Endothelial cell of umbilical vein (primary cell): ENCODE results near the gene SENP8. TPM values are rescaled to one million over a fixed set of nuclear protein-coding genes. Genes with fewer than 3 reads are reported as not detected.

Experiments
- BruUV-seq: library from RNA; stranded (reverse); fragments of 400-500 nt; replicated peaks from 2 replicates; lab custom pipeline; 2021; lab: Mats Ljungman, UMichigan
- CTCF ChIA-PET: fragments of 300-600, 350-600 bp; sonication (Branson Sonifier 250); formaldehyde crosslinking; loops from one replicate; lab custom pipeline; 2021; ENCODE audit warnings: antibody characterized with exemption, inconsistent platforms; lab: Charles Lee
- POLR2A ChIA-PET: fragments of 300-600, 350-600 bp; sonication (Branson Sonifier 250); formaldehyde crosslinking; loops from one replicate; lab custom pipeline; 2021; ENCODE audit warnings: antibody characterized with exemption, inconsistent platforms; lab: Charles Lee
- DNase-seq: peaks from one replicate; pipeline ENCODE4 v3.0.0-alpha.2; 2011; ENCODE audit warnings: low read depth, low spot score
- FAIRE-seq: peaks from 2 replicates; lab custom pipeline; 2011; peaks lifted over from hg19 to GRCh38; lab: Jason Lieb, UNC
- H2AFZ ChIP-seq: 2 replicates; pipeline ENCODE4 v1.6.0; 2012; ENCODE audit warnings: low read depth, low read length, control low read depth, inconsistent platforms
- H3K27ac ChIP-seq: 2 replicates; pipeline ENCODE4 v1.5.1; 2011; ENCODE audit warnings: low read depth, mild to moderate bottlenecking, control low read depth, low read length, moderate library complexity; ENCODE audit not compliant: insufficient read depth
- H3K27me3 ChIP-seq, 2 experiments: 2 replicates each; pipeline versions ENCODE4 v1.6.0 to v1.6.1; 2011; ENCODE audit warnings: low read length in 2 of 2, mixed read lengths in 1 of 2; ENCODE audit not compliant: control insufficient read depth in 2 of 2, insufficient read depth in 2 of 2
- H3K36me3 ChIP-seq, 2 experiments: 2 replicates in 1 of 2; 3 replicates in 1 of 2; pipeline ENCODE4 v1.5.1; 2011; ENCODE audit warnings: low read length in 2 of 2, mild to moderate bottlenecking in 1 of 2, moderate library complexity in 1 of 2; ENCODE audit not compliant: control insufficient read depth in 2 of 2, insufficient read depth in 2 of 2; ENCODE audit errors: extremely low read depth in 1 of 2
- H3K4me1 ChIP-seq: 3 replicates; pipeline ENCODE4 v1.5.1; 2011; ENCODE audit warnings: mild to moderate bottlenecking, low read length; ENCODE audit not compliant: control insufficient read depth, insufficient read depth; ENCODE audit errors: extremely low read depth
- H3K4me2 ChIP-seq: 2 replicates; pipeline ENCODE4 v1.6.1; 2011; ENCODE audit warnings: low read length, control low read depth, mixed read lengths; ENCODE audit not compliant: insufficient read depth
- H3K4me3 ChIP-seq, 3 experiments: fragments of 200-600 bp in 1 of 3; sonication (generic), shearing (Covaris generic) in 1 of 3; replicated peaks in 1 of 3; 2 replicates each; pipeline ENCODE4 v1.5.1; 2011 to 2016; ENCODE audit warnings: control low read depth in 3 of 3, low read length in 3 of 3, mild to moderate bottlenecking in 2 of 3, inconsistent platforms in 1 of 3, low read depth in 1 of 3, moderate library complexity in 1 of 3; ENCODE audit not compliant: insufficient read depth in 1 of 3
- H3K79me2 ChIP-seq: 2 replicates; pipeline ENCODE4 v1.6.0; 2012; ENCODE audit warnings: low read length, inconsistent platforms; ENCODE audit not compliant: control insufficient read depth, insufficient read depth
- H3K9ac ChIP-seq: replicated peaks from 2 replicates; pipeline ENCODE3; 2011; ENCODE audit warnings: low read length, control low read depth; ENCODE audit not compliant: insufficient read depth; ENCODE audit errors: extremely low read depth
- H3K9me1 ChIP-seq: replicated peaks from 3 replicates; pipeline ENCODE4 v1.6.0; 2011; ENCODE audit warnings: mild to moderate bottlenecking, low read length; ENCODE audit not compliant: control insufficient read depth, insufficient read depth; ENCODE audit errors: extremely low read depth
- H3K9me3 ChIP-seq: replicated peaks from 2 replicates; pipeline ENCODE4 v1.5.1; 2012; ENCODE audit warnings: low read length, inconsistent platforms; ENCODE audit not compliant: control insufficient read depth, insufficient read depth
- H4K20me1 ChIP-seq: replicated peaks from 2 replicates; pipeline ENCODE3; 2011; ENCODE audit warnings: mild to moderate bottlenecking, low read length; ENCODE audit not compliant: control insufficient read depth, insufficient read depth; ENCODE audit errors: extremely low read depth
- CTCF ChIP-seq, 2 donors: IDR thresholded peaks; 1 replicate in 1 of 2; 2 replicates in 1 of 2; pipeline ENCODE4 v1.5.1; 2011; ENCODE audit warnings: low read length in 2 of 2, mild to moderate bottlenecking in 2 of 2, moderate library complexity in 2 of 2, control low read depth in 1 of 2, inconsistent platforms in 1 of 2, low read depth in 1 of 2; ENCODE audit not compliant: insufficient read depth in 1 of 2; ENCODE audit errors: extremely low read depth in 1 of 2
- EZH2 ChIP-seq: IDR thresholded peaks from 2 replicates; pipeline ENCODE4 v1.6.1; 2012; ENCODE audit warnings: borderline replicate concordance, low read depth, mild to moderate bottlenecking, moderate library complexity, low read length, inconsistent platforms; ENCODE audit not compliant: severe bottlenecking
- FOS ChIP-seq: IDR thresholded peaks from 2 replicates; pipeline ENCODE4 v1.6.1; 2011; ENCODE audit warnings: mild to moderate bottlenecking, low read length, moderate library complexity, borderline replicate concordance; ENCODE audit not compliant: insufficient read depth
- GATA2 ChIP-seq: IDR thresholded peaks from 2 replicates; pipeline ENCODE4 v1.7.0; 2011; ENCODE audit warnings: low read depth, mild to moderate bottlenecking, moderate library complexity, mixed read lengths, low read length; ENCODE audit not compliant: insufficient read length, insufficient read depth
- JUN ChIP-seq: IDR thresholded peaks from 2 replicates; pipeline ENCODE4 v1.6.1; 2011; ENCODE audit warnings: borderline replicate concordance, low read depth; ENCODE audit not compliant: insufficient read length, insufficient read depth
- MAX ChIP-seq: IDR thresholded peaks from 2 replicates; pipeline ENCODE4 v1.6.1; 2011; ENCODE audit not compliant: insufficient read depth, insufficient read length
- MYC ChIP-seq: IDR thresholded peaks from one replicate; pipeline ENCODE4 v1.6.1; 2011; ENCODE audit warnings: mild to moderate bottlenecking, low read depth, low read length
- POLR2A ChIP-seq: IDR thresholded peaks from 2 replicates; pipeline ENCODE4 v1.6.1; 2012; ENCODE audit warnings: low read depth, mild to moderate bottlenecking, control low read depth, low read length
- POLR2AphosphoS5 ChIP-seq: IDR thresholded peaks from 2 replicates; pipeline ENCODE4 v1.6.1; 2012; ENCODE audit warnings: low read depth, mild to moderate bottlenecking, control low read depth, low read length, moderate library complexity; ENCODE audit not compliant: insufficient read depth
- dilution Hi-C: fragments of 300-500 bp; cut with MboI; formaldehyde crosslinking; loops from one replicate; pipeline ENCODE4 v1.15.0; 2019; ENCODE audit warnings: low sequenced_read_pairs; ENCODE audit not compliant: extremely low pct_ligation_motif_present
- intact Hi-C: fragments of 100-400 bp; cut with micrococcal nuclease; formaldehyde crosslinking; loops from one replicate; pipeline ENCODE4 v1.10.0; 2022
- polyA plus RNA-seq, 4 experiments: library from polyadenylated mRNA; depleted of rRNA in 3 of 4; stranded (reverse) in 3 of 4; unstranded in 1 of 4; fragments of >200 nt; gene quantifications; 2 replicates each; pipeline versions ENCODE4 v1.2.1 to v1.2.3, GENCODE V29; 2011 to 2012; ENCODE audit warnings: missing spikeins in 1 of 4
- total RNA-seq: library from RNA; stranded (reverse); gene quantifications from 2 replicates; pipeline ENCODE4 v1.2.3, GENCODE V29; 2021

The SENP8 gene
- total and polyA plus RNA-seq, 2 donors (not counting 3 experiments of a cell fraction or from before 2014, with no cell fraction given), result 0.91 to 1.3 TPM

- no TSS peak for BruUV-seq
- Histone ChIP-seq H4K20me1 (no peaks in the 10 kb centered on the region), H3K4me2 (peak overlapping the region; percentile 73), H3K36me3 (no peaks in the 10 kb centered on the region), H3K27me3 (no peaks in the 10 kb centered on the region), H3K4me3 (peak overlapping the region in 2 of 3 experiments; percentile 36 to 54), H2AFZ (peak overlapping the region; percentile 73), H3K9ac (no peak overlapping the region), H3K9me3 (no peaks in the 10 kb centered on the region), H3K4me1 (peaks cover 20% of the 10 kb centered on the region), H3K9me1 (no peaks in the 10 kb centered on the region), H3K27ac (no peak overlapping the region), H3K79me2 (no peaks in the 10 kb centered on the region)
- CTCF ChIA-PET, result interaction anchor here (0.8 to 4.2 kb wide), 11 partner anchors 10 to 410 kb away, joined by 3 to 131 read pairs (median 10); partner anchors contain the start of genes MYO9A and SENP8
- intact Hi-C loops (loop anchor here (1.0 to 5.0 kb wide), 4 partner anchors 37 to 768 kb away; partner anchors contain the start of genes MYO9A and SENP8), dilution Hi-C loops (no loop called here)
- TF ChIP-seq POLR2A (no peak), JUN (no peak), MYC (no peak), GATA2 (no peak), MAX (no peak), EZH2 (no peak), CTCF (IDR thresholded peaks at IDR 0.05; ENCODE audit: extremely low read depth in 1 of 2, insufficient read depth in 1 of 2, low read depth in 1 of 2, low read length in 2 of 2) (no peak), POLR2AphosphoS5 (no peak), FOS (no peak)
- POLR2A ChIA-PET, result no interaction called here
- no peak for FAIRE-seq
- peak; percentile 62 for DNase-seq
Measured at GRCh38 chr15:72155003-72155621, 36.9 kb downstream of the SENP8 start.
